Stimulated activated CD4-positive, alpha-beta T cell treated with anti-CD3 and anti-CD28 coated beads, Interleukin-15, amount 100 ng/mL, for 1 hour (primary cell): Measurements from ENCODE around the gene GRK5.

Experiments
- DNase-seq, 2 donors: peaks; one replicate each; pipeline ENCODE4 v3.0.0-alpha.2; 2020; ENCODE audit warnings: low read depth in 1 of 2, low spot score in 1 of 2

Gene GRK5

DNA sequence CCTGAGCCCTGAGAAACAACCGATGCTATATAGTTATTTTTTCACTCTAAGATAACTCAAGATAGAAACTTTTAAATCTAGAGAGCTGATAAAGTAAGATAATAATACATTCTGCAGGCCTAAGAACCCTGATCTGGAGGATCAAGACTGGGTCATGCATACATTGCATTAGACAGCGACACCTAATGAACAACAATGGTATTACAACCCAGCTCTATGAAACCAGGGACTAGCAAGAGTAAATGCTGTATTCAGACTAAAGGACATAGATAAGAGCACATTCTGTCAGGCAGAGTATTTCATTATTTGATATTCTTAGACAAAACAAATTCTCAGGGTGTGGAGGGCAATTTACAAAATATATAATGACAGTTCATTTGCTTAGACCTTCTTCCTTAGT lies 148.6 kb downstream of the GRK5 start:
- DNase-seq: no peak

DNA sequence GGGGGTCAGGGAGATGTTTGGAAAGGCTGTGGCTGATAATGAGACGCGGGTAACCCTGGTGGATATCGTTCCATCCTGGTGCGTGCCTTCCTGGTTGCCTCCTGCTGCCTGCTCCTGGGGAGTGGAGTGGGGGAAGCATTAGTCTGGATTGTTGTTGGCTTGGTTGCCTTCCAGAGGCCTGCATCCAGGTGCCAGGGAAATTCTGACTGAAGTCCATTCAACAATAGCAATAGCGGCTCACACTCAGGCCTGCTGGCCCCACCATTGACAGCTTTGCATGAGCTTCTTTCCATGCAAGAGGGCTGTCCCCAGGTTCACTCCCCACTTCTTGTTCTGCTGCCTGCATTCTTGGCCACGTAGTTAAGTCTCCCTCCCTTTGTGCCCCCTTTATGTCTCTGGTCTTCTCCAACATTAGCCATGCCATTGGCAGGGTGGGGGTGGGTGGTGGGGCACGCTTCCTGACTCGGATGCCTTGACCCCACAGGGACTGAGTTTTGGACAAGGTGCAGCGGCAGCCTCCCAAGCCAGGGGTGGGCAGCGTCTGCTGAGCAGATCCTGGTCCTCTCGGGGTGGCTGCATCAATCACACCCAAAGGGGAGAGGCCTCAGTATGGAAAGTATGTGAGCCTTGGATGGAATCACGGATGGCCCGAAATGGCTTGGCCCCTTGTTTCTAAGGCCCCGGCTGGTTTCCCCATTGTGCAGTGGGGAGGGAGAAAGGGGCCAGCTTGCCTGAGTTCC lies 150.2 kb downstream of the GRK5 start:
- DNase-seq: no peak

- no peak for DNase-seq
Observed at GRCh38 chr10:119358152-119358512, 150.8 kb downstream of the GRK5 start.

DNA sequence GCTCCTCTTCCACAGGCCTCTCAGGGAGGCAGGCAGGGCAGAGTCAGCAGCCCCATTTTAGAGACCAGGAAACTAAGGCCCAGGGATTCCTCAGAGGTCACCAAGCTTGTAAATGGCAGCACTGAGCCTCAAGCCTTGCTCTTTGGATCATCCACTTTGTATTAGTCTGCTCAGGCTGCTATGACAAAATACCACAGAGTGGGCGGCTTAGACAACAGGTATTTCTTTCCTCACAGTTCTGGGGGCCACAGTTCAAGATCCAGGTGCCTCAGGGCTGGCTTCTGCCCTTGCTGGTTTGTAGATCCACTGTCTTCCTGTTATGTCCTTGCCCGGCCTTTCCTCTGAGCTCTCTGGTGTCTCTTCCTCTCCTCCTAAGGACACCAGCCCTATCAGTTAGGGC lies 151.2 kb downstream of the GRK5 start:
- no peak for DNase-seq

- no peak for DNase-seq
Observed at GRCh38 chr10:119359025-119359424, 151.7 kb downstream of the GRK5 start.

DNA sequence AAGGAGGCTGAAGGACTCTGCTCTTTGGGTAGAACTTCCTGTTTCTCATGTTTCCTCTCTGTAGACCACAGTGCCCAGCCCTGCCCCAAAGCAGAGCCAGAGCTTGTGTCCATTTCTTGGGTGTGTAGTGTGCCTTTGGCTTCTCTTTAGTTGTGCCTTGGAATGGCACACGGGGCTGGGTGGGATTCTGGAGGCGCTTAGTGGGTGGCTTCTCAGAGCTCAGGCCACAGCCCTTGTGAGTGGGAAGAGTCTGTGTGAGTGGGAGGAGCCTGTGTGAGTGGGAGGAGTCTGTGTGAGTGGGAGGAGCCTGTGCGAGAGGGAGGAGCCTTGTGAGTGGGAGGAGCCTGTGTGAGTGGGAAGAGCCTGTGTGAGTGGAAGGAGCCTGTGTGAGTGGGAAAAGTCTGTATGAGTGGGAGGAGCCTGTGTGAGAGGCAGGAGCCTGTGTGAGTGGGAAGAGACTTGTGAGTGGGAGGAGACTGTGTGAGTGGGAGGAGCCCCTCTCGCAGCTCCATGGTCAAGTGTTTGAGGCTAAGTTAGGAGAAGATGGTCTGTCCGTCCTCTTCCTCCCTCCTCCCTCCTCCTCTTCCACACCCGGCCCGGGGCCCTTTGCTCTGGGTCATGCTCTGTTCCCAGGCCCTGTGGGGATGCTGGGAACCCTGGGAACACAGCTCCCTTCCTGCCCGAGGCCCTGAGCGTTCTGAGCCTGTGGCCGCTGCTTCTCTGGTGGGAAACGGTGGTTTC lies 153.0 kb downstream of the GRK5 start:
- no peak for DNase-seq

- DNase-seq: no peak
Observed at GRCh38 chr10:119361037-119361436, 153.7 kb downstream of the GRK5 start.

GRCh38 chr10:119362122-119362521 lies 154.8 kb downstream of the GRK5 start:
- DNase-seq: no peak

DNA sequence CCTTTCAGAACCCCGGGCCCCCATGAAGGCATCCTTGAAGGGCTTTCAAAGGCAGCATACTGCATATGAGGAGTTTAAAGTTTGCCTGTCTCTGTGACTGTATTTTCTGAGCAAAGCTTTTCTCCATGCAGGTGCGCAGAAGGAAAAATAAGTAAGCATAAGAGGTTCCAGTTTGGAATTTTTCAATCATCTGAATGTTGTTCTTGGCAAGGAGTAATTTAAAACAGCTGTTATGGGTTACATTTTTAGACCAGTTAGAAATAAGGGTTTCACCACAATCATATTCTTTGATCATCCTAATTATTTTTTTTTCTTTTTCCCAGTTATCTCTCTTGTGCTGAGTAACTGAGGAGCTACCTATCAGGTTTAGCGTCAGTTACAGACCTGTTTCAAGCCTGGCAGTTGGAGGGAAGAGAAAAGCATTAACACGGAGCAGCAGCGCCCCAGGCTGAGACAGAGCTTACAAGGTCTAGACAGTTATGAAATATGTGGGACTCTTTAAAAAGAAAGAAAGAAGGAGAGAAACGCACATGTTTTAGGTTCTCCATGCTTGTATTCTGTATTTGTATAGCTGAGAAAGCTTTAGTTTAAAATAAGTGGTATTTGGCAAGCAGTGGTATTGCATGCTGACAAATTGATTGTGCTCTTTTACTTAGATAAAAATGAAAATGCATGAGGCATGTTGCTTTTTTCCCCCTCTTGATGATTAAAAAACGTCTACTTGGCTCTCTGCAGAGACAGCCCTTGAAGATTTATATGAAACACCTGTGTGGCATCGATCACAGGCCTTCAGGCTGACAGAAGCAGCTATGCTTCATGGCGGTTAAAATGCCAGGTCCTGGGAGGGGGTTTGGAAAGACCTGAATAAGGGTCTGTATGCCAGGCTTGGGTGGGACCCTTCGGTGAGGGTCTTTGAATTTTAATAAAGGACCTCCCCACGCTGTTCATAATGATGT lies 157.6 kb downstream of the GRK5 start:
- no peak for DNase-seq

DNA sequence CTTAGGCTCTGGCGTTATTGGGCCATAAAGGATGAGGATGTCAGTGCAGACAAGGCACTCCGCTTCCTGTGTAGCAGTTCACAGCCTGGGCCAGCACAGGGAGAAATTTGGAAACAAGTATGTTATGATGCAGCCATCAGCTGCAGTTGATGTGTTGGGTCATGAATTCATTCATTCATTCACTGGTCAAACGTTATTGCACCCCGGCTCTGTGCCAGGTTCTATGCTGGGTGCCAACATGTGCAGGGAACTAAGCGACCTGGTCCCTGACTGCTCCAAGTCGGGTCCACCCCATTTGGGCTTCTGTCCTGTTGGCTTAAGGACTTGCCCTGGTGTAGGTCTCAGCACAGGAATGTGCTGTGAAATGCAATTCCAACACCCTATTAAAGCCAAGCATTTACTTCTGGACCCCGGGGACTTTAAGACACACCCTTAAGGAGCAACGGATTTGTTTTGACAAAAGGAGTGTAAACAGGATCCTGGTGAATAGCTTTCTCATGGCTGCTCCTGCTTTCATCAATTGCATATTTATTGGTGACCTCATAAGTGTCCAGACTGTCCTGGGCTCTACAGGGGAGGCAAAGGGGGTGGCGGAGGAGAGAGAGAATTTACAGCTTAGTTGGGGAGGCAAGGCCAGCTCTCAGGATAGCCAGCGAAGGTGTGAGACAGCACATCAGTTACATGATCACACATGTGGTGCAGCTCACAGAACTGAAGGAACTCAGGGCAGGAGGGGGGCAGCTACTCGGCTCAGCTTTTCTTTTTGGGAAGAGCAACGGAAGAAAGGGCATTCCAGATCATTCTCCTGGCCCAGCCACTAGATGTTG lies 158.6 kb downstream of the GRK5 start:
- DNase-seq: no peak

- no peak for DNase-seq
Observed at GRCh38 chr10:119367841-119368549, 160.6 kb downstream of the GRK5 start.

- DNase-seq: no peak
Observed at GRCh38 chr10:119368581-119368980, 161.2 kb downstream of the GRK5 start.

GRCh38 chr10:119368991-119369869 lies 161.9 kb downstream of the GRK5 start:
- DNase-seq: no peak

GRCh38 chr10:119370111-119370741 lies 162.9 kb downstream of the GRK5 start:
- no peak for DNase-seq

- no peak for DNase-seq
Observed at GRCh38 chr10:119370972-119371703, 163.8 kb downstream of the GRK5 start.

DNA sequence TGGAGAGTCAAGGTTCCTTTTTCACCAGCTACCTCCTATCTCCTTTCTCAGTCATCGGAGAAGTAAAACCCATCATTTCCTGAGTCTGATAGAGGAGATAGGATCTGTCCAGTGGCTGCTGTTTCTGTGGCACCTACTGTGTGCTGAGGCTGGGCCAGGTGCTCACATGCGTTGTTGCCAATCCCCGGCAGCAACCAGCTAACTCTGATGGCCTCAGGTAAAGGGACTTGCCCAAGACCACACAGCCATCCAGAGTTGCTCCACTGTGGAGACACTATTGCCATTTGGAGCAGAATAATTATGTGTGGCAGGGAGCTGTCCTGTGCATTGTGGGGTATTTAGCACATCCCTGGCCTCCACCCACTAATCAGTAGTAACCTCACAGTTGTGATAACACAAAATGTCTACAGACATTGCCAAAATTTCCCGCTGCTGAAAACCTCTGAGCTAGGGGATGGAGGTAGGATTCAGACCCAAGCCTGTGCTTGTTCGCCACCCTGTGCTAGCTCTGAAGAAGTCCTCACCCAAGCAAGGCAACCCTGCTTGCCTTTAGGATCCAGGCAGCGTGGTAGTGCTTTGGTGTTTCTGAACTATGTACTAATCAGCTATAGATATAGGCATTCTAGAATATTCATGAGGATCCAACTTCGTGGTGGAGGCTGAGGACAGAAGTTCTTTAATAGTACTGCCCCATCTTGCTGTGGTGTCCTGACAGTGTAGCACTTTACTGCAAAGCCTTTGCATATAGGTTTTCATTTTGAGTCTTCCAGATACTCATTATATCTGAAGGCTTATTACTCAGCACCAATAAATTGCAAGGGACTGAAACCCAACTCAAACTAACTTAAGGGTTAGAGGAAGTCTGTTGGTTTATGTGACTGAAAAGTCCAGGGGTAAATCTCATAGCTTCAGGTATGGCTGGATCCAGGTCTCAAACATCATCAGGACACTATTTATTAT lies 164.6 kb downstream of the GRK5 start:
- DNase-seq: no peak
